ENCODE measurements around the gene ZNF575.
"Not testable (repeated sequence)": the region's sequence is repeated elsewhere in the genome, so short reads cannot be mapped to it uniquely, and the experiment has no call there.

GRCh38 chr19:43512399-43512798, 20.6 kb upstream of the ZNF575 start:
- not testable (repeated sequence) for TF ChIP-seq CTCF (conservative IDR thresholded peaks at IDR 0.05; ENCODE audit: low read length); EZH2phosphoT487 (IDR thresholded peaks at IDR 0.05; ENCODE audit: borderline replicate concordance)
